K562 (cell line): ENCODE measurements around the gene RPL28. TPM values are rescaled to one million over a fixed set of nuclear protein-coding genes. Genes with fewer than 3 reads are reported as not detected.
A peak's percentile ranks its signal among the peaks of the same experiment; 100 is the strongest.

Source experiments
- CREB3 ChIP-seq: fragments of 450-650 bp; conservative IDR thresholded peaks from 2 replicates; pipeline ENCODE4 v1.6.1; 2016; ENCODE audit warnings: missing genetic modification characterization, low read depth, mild to moderate bottlenecking, missing compliant biosample characterization, moderate library complexity
- FOSL1 ChIP-seq: fragments of 200-800 bp; sonication (Bioruptor generic); conservative IDR thresholded peaks from 2 replicates; pipeline ENCODE4 v1.6.1; 2016; ENCODE audit warnings: missing genetic modification characterization, missing compliant biosample characterization
- KAT7 ChIP-seq: sonication (generic); formaldehyde crosslinking; IDR thresholded peaks from 2 replicates; pipeline ENCODE4 v1.8.0; 2022; ENCODE audit warnings: missing genetic modification reagents, mild to moderate bottlenecking, borderline replicate concordance
- KHSRP ChIP-seq: fragments of 450-650 bp; IDR thresholded peaks from 2 replicates; pipeline ENCODE4 v1.6.1; 2017
- MTF1 ChIP-seq: fragments of 250-450 bp; sonication (Bioruptor Pico); IDR thresholded peaks from 2 replicates; pipeline ENCODE4 v1.9.0; 2021; ENCODE audit warnings: moderate library complexity, mild to moderate bottlenecking, inconsistent platforms, borderline replicate concordance
- NR2C1 ChIP-seq, 2 experiments: fragments of 450-650 bp; IDR thresholded peaks; 2 replicates each; pipeline ENCODE4 v1.6.1; 2017; ENCODE audit warnings: mild to moderate bottlenecking in 2 of 2, antibody characterized with exemption in 1 of 2, inconsistent platforms in 1 of 2, missing compliant biosample characterization in 1 of 2, missing genetic modification characterization in 1 of 2
- RAD21 ChIP-seq, 2 experiments: fragments of 250-450 bp in 1 of 2; fragments of 450-650 bp in 1 of 2; sonication (Bioruptor Pico) in 1 of 2; formaldehyde crosslinking in 1 of 2; IDR thresholded peaks in 1 of 2; conservative IDR thresholded peaks in 1 of 2; 2 replicates each; pipeline versions ENCODE4 v1.4.0 to v1.8.0; 2020 to 2022; ENCODE audit warnings: mild to moderate bottlenecking in 2 of 2, moderate library complexity in 1 of 2
- SMARCE1 ChIP-seq: fragments of 450-650 bp; IDR thresholded peaks from 2 replicates; pipeline ENCODE4 v1.7.1; 2016; ENCODE audit warnings: mild to moderate bottlenecking
- XRCC4 ChIP-seq: IDR thresholded peaks from one replicate; pipeline ENCODE4 v1.6.1; 2011; ENCODE audit not compliant: insufficient read depth, insufficient read length; ENCODE audit errors: extremely low read depth
- YY1 ChIP-seq, 3 experiments: IDR thresholded peaks; 2 replicates each; pipeline ENCODE4 v1.6.1; 2011; ENCODE audit warnings: low read length in 2 of 3, mild to moderate bottlenecking in 2 of 3, moderate library complexity in 2 of 3, borderline replicate concordance in 1 of 3, control low read depth in 1 of 3, low read depth in 1 of 3; ENCODE audit not compliant: insufficient read depth in 3 of 3, insufficient replicate concordance in 2 of 3, control insufficient read depth in 1 of 3, insufficient read length in 1 of 3; ENCODE audit errors: extremely low read depth in 1 of 3
- ZNF311 ChIP-seq: fragments of 250-450 bp; sonication (Bioruptor Pico); IDR thresholded peaks from 2 replicates; pipeline ENCODE4 v1.4.0; 2020; ENCODE audit warnings: mild to moderate bottlenecking, moderate library complexity
- ZNF436 ChIP-seq: fragments of 250-450, 450-650 bp; sonication (Bioruptor Pico); formaldehyde crosslinking; IDR thresholded peaks from 2 replicates; pipeline ENCODE4 v1.7.0; 2020; ENCODE audit warnings: mild to moderate bottlenecking
- ZNF57 ChIP-seq: fragments of 450-650 bp; formaldehyde crosslinking; IDR thresholded peaks from 2 replicates; pipeline ENCODE4 v1.4.0; 2020; ENCODE audit warnings: mild to moderate bottlenecking, moderate library complexity
- polyA plus RNA-seq, 8 experiments: library from polyadenylated mRNA; depleted of rRNA in 4 of 8; stranded (reverse) in 5 of 8; unstranded in 3 of 8; fragments of >200 nt; fragmentation: Nextera tagmentation in 2 of 8; fragmentation: Illumina TruSeq in 1 of 8; extraction: Ambion mirVana in 2 of 8; extraction: Trizol in 1 of 8; gene quantifications; 2 replicates each; pipeline versions ENCODE4 v1.2.1 to v1.2.3, GENCODE V29; 2011 to 2014; ENCODE audit warnings: inconsistent platforms in 1 of 8, missing spikeins in 1 of 8
- total RNA-seq, 7 experiments: library from RNA; depleted of rRNA in 6 of 7; stranded (reverse); fragments of >200 nt in 6 of 7; fragmentation: Illumina TruSeq in 2 of 7; extraction: Trizol in 2 of 7; gene quantifications; 2 replicates each; pipeline versions ENCODE4 v1.2.1 to v1.2.3, GENCODE V29; 2011 to 2021; ENCODE audit warnings: low replicate concordance in 1 of 7
- TF ChIP-seq, protein P1 (sequence below), 2 experiments: fragments of 450-650 bp; IDR thresholded peaks; 2 replicates each; pipeline ENCODE4 v1.6.1; 2018; ENCODE audit warnings: mild to moderate bottlenecking in 2 of 2, low read depth in 1 of 2; ENCODE audit not compliant: partially characterized antibody in 2 of 2
- TF ChIP-seq, protein P2 (sequence below), 2 experiments: fragments of 200-800 bp in 1 of 2; sonication (Bioruptor generic) in 1 of 2; sonication (generic) in 1 of 2; formaldehyde crosslinking in 1 of 2; IDR thresholded peaks in 1 of 2; conservative IDR thresholded peaks in 1 of 2; 2 replicates each; pipeline versions ENCODE4 v1.5.0 to v1.6.1; 2016 to 2020; ENCODE audit warnings: missing compliant biosample characterization in 1 of 2, missing genetic modification characterization in 1 of 2, missing genetic modification reagents in 1 of 2
- TF ChIP-seq, protein P3 (sequence below): sonication (generic); formaldehyde crosslinking; IDR thresholded peaks from 2 replicates; pipeline ENCODE4 v1.8.1; 2022; ENCODE audit warnings: missing genetic modification reagents

The RPL28 gene
- total and polyA plus RNA-seq, 9 of the 15 experiments (the other 6 are each of a cell fraction or from before 2014, with no cell fraction given) = 124 to 3,106 (median 622) TPM

DNA sequence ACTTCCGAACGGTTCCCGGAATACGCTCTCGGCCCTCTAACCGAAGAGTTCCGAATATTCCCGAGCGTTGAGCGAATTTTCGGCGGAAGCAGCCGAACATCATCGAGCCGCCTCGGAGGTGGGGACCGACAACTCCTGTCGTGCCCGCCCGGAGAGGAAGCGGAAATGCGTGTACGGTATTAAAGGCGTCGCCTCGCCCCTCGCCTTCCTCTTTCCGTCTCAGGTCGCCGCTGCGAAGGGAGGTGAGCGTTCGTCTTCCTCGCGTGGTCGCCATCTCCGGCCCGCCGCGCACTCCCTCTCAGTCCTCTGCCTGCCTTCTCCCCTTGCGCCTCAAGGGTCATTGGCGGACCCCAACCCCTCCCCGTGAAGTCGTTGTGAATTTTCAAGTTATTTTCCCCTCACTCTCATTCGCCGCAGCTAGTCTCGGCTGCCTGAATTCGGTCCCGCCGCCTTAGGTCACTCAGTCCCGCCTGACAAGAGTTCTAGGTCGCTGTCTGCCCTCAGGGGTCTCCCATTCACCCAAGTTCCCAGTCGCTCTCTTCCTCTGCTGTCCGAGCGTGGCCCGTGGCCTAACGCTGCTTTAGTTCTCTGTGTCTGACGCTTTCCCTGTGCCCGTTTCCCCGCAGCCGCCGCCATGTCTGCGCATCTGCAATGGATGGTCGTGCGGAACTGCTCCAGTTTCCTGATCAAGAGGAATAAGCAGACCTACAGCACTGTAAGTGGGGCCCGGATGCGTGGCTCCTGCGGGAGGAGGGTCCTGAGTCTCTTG is at the start of gene RPL28 (continued):
- TF ChIP-seq, protein P1, sequence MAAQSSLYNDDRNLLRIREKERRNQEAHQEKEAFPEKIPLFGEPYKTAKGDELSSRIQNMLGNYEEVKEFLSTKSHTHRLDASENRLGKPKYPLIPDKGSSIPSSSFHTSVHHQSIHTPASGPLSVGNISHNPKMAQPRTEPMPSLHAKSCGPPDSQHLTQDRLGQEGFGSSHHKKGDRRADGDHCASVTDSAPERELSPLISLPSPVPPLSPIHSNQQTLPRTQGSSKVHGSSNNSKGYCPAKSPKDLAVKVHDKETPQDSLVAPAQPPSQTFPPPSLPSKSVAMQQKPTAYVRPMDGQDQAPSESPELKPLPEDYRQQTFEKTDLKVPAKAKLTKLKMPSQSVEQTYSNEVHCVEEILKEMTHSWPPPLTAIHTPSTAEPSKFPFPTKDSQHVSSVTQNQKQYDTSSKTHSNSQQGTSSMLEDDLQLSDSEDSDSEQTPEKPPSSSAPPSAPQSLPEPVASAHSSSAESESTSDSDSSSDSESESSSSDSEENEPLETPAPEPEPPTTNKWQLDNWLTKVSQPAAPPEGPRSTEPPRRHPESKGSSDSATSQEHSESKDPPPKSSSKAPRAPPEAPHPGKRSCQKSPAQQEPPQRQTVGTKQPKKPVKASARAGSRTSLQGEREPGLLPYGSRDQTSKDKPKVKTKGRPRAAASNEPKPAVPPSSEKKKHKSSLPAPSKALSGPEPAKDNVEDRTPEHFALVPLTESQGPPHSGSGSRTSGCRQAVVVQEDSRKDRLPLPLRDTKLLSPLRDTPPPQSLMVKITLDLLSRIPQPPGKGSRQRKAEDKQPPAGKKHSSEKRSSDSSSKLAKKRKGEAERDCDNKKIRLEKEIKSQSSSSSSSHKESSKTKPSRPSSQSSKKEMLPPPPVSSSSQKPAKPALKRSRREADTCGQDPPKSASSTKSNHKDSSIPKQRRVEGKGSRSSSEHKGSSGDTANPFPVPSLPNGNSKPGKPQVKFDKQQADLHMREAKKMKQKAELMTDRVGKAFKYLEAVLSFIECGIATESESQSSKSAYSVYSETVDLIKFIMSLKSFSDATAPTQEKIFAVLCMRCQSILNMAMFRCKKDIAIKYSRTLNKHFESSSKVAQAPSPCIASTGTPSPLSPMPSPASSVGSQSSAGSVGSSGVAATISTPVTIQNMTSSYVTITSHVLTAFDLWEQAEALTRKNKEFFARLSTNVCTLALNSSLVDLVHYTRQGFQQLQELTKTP (IDR thresholded peaks at IDR 0.05; ENCODE audit: low read depth in 1 of 2, partially characterized antibody in 2 of 2) = peak in 1 of 2 experiments; percentile 53
- TF ChIP-seq YY1 (IDR thresholded peaks at IDR 0.05; ENCODE audit: borderline replicate concordance in 1 of 3, control insufficient read depth in 1 of 3, extremely low read depth in 1 of 3, insufficient read depth in 3 of 3, insufficient read length in 1 of 3, insufficient replicate concordance in 2 of 3, low read depth in 1 of 3, low read length in 2 of 3) (peak in 2 of 3 experiments; percentile 43 to 79), ZNF436 (CRISPR knock-in tag) (no peak), ZNF311 (CRISPR knock-in tag) (no peak), SMARCE1 (0 out of 2 replicates have a peak, but pooled peaks have one; percentile 18), KAT7 (CRISPR knock-in tag) (peak; percentile 61; the same call in 1 of the 2 replicates), RAD21 (CRISPR knock-in tag; conservative IDR thresholded peaks at IDR 0.05 in 1 of 2, IDR thresholded peaks at IDR 0.05 in 1 of 2) (no peak), ZNF57 (CRISPR knock-in tag) (no peak), XRCC4 (no peak), CREB3 (tag) (no peak), FOSL1 (tag) (peak; percentile 10; the same call in 1 of the 2 replicates), NR2C1 (IDR thresholded peaks at IDR 0.05) (no peak), NR2C1 (tag; IDR thresholded peaks at IDR 0.05) (no peak), KHSRP (no peak), MTF1 (CRISPR knock-in tag) (no peak)
- TF ChIP-seq, protein P2, sequence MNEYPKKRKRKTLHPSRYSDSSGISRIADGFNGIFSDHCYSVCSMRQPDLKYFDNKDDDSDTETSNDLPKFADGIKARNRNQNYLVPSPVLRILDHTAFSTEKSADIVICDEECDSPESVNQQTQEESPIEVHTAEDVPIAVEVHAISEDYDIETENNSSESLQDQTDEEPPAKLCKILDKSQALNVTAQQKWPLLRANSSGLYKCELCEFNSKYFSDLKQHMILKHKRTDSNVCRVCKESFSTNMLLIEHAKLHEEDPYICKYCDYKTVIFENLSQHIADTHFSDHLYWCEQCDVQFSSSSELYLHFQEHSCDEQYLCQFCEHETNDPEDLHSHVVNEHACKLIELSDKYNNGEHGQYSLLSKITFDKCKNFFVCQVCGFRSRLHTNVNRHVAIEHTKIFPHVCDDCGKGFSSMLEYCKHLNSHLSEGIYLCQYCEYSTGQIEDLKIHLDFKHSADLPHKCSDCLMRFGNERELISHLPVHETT (CRISPR knock-in tag; conservative IDR thresholded peaks at IDR 0.05 in 1 of 2, IDR thresholded peaks at IDR 0.05 in 1 of 2) = peak in 1 of 2 experiments; percentile 56; a peak in 1 of 4 replicates
- TF ChIP-seq, protein P3, sequence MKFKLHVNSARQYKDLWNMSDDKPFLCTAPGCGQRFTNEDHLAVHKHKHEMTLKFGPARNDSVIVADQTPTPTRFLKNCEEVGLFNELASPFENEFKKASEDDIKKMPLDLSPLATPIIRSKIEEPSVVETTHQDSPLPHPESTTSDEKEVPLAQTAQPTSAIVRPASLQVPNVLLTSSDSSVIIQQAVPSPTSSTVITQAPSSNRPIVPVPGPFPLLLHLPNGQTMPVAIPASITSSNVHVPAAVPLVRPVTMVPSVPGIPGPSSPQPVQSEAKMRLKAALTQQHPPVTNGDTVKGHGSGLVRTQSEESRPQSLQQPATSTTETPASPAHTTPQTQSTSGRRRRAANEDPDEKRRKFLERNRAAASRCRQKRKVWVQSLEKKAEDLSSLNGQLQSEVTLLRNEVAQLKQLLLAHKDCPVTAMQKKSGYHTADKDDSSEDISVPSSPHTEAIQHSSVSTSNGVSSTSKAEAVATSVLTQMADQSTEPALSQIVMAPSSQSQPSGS (CRISPR knock-in tag) = no peak
